Osteoblast (primary cell): ENCODE measurements around the gene SLC7A6OS. TPM values are rescaled to one million over a fixed set of nuclear protein-coding genes. Genes with fewer than 3 reads are reported as not detected.

Experiments used
- DNase-seq: peaks from one replicate; pipeline ENCODE4 v3.0.0; 2011; ENCODE audit warnings: low spot score, mixed read lengths; ENCODE audit not compliant: insufficient read length; ENCODE audit errors: missing footprints
- H2AFZ ChIP-seq: 2 replicates; pipeline ENCODE4 v1.6.0; 2011; ENCODE audit warnings: mild to moderate bottlenecking, low read length
- H3K27ac ChIP-seq: 2 replicates; pipeline ENCODE4 v1.5.1; 2011; ENCODE audit warnings: mild to moderate bottlenecking, low read depth, low read length, moderate library complexity
- H3K27me3 ChIP-seq: 2 replicates; pipeline ENCODE4 v1.6.0; 2012; ENCODE audit warnings: mild to moderate bottlenecking, control low read depth, inconsistent platforms, low read length, moderate library complexity; ENCODE audit not compliant: insufficient read depth
- H3K36me3 ChIP-seq: 2 replicates; pipeline ENCODE4 v1.5.1; 2011; ENCODE audit warnings: mild to moderate bottlenecking, low read length, control low read depth, moderate library complexity; ENCODE audit not compliant: insufficient read depth
- H3K4me1 ChIP-seq: 2 replicates; pipeline ENCODE4 v1.5.1; 2011; ENCODE audit warnings: mild to moderate bottlenecking, low read length, control low read depth, moderate library complexity; ENCODE audit not compliant: insufficient read depth
- H3K4me2 ChIP-seq: 2 replicates; pipeline ENCODE4 v1.6.0; 2011; ENCODE audit warnings: mild to moderate bottlenecking, low read length; ENCODE audit not compliant: insufficient read depth
- H3K4me3 ChIP-seq: fragments of 200-600 bp; sonication (generic); 3 replicates; pipeline ENCODE4 v1.5.1; 2012; ENCODE audit warnings: mild to moderate bottlenecking, low read length, inconsistent platforms; ENCODE audit not compliant: insufficient read depth
- H3K79me2 ChIP-seq: 2 replicates; pipeline ENCODE4 v1.6.0; 2012; ENCODE audit warnings: mild to moderate bottlenecking, low read length, control low read depth, inconsistent platforms; ENCODE audit not compliant: insufficient read depth
- H3K9me3 ChIP-seq: 2 replicates; pipeline ENCODE4 v1.5.1; 2011; ENCODE audit warnings: low read depth, low read length, control low read depth
- H4K20me1 ChIP-seq: 2 replicates; pipeline ENCODE4 v1.6.0; 2012; ENCODE audit warnings: mild to moderate bottlenecking, low read length, control low read depth; ENCODE audit not compliant: insufficient read depth
- total RNA-seq: library from RNA; depleted of rRNA; stranded (reverse); fragments of >200 nt; gene quantifications from 2 replicates; pipeline ENCODE4 v1.2.3, GENCODE V29; 2012
- TF ChIP-seq, protein P1 (sequence below): IDR thresholded peaks from 2 replicates; pipeline ENCODE4 v1.5.1; 2011; ENCODE audit warnings: mild to moderate bottlenecking, low read depth, low read length, moderate library complexity; ENCODE audit errors: extremely low read depth

The SLC7A6OS gene
- total RNA-seq, 1 donor = 12.3 TPM

GRCh38 chr16:68283801-68284598, 26.7 kb downstream of the SLC7A6OS start:
- no peak for DNase-seq
- TF ChIP-seq, protein P1, sequence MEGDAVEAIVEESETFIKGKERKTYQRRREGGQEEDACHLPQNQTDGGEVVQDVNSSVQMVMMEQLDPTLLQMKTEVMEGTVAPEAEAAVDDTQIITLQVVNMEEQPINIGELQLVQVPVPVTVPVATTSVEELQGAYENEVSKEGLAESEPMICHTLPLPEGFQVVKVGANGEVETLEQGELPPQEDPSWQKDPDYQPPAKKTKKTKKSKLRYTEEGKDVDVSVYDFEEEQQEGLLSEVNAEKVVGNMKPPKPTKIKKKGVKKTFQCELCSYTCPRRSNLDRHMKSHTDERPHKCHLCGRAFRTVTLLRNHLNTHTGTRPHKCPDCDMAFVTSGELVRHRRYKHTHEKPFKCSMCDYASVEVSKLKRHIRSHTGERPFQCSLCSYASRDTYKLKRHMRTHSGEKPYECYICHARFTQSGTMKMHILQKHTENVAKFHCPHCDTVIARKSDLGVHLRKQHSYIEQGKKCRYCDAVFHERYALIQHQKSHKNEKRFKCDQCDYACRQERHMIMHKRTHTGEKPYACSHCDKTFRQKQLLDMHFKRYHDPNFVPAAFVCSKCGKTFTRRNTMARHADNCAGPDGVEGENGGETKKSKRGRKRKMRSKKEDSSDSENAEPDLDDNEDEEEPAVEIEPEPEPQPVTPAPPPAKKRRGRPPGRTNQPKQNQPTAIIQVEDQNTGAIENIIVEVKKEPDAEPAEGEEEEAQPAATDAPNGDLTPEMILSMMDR = no peak
- no peak overlapping the region for H2AFZ ChIP-seq
- no peaks in the 10 kb centered on the region for H3K27me3 ChIP-seq
- peaks cover 20% of the 10 kb centered on the region for H3K4me1 ChIP-seq
- H3K79me2 ChIP-seq = peaks cover 71% of the 10 kb centered on the region
- no peak overlapping the region for H3K4me2 ChIP-seq
- H4K20me1 ChIP-seq = peaks cover 48% of the 10 kb centered on the region
- H3K27ac ChIP-seq = no peak overlapping the region
- H3K9me3 ChIP-seq = no peaks in the 10 kb centered on the region
- H3K4me3 ChIP-seq = no peak overlapping the region
- peaks cover 58% of the 10 kb centered on the region for H3K36me3 ChIP-seq

GRCh38 chr16:68283346-68283745, 27.4 kb downstream of the SLC7A6OS start:
- Histone ChIP-seq H3K27me3 (no peaks in the 10 kb centered on the region), H3K4me1 (peaks cover 14% of the 10 kb centered on the region), H2AFZ (no peak overlapping the region), H3K9me3 (no peaks in the 10 kb centered on the region), H3K36me3 (peaks cover 56% of the 10 kb centered on the region), H3K27ac (no peak overlapping the region), H3K4me2 (no peak overlapping the region), H4K20me1 (peaks cover 45% of the 10 kb centered on the region), H3K79me2 (peaks cover 71% of the 10 kb centered on the region), H3K4me3 (no peak overlapping the region)
- TF ChIP-seq, protein P1 = no peak
- no peak for DNase-seq

GRCh38 chr16:68282064-68282452, 28.7 kb downstream of the SLC7A6OS start:
- H3K4me3 ChIP-seq = no peak overlapping the region
- H3K4me1 ChIP-seq = peaks cover 1% of the 10 kb centered on the region
- H2AFZ ChIP-seq = no peak overlapping the region
- H3K79me2 ChIP-seq = peaks cover 66% of the 10 kb centered on the region
- peaks cover 50% of the 10 kb centered on the region for H3K36me3 ChIP-seq
- no peak overlapping the region for H3K4me2 ChIP-seq
- DNase-seq = no peak
- no peaks in the 10 kb centered on the region for H3K27me3 ChIP-seq
- peaks cover 33% of the 10 kb centered on the region for H4K20me1 ChIP-seq
- H3K27ac ChIP-seq = no peak overlapping the region
- no peaks in the 10 kb centered on the region for H3K9me3 ChIP-seq
- TF ChIP-seq, protein P1 = no peak

DNA sequence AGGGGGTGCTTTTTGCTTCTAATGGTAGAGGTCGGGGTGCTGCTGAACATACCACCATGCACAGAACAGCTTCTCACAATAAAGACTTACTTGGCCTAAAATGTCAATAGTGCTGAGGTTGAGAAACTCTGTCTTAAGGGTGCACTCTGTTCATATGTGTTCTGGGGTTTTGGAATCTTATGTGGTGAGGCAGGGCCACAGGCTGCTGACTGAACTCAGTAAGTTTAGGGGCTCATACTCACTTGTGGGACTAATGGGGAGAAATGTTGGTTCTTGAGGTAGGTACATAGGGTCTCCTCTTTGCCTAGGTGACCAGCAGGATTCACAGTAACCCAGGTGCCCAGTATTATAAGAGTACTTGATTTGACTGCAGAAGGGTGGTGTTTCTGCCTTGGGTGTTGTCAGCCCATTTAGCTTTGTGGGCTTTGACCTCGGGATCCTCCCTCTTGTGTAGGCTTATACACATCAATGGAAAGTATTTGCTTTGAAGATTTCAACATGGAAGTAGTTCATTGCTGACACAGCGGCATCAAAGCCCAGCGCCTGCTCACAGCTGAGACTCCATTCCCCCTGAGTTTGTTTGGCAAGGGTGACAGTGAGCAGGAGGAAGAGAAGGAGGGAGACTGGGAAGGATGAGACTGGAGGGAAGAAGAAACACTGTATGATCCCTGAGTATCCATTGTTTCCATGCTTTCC, 29.2 kb downstream of the SLC7A6OS start:
- H3K27me3 ChIP-seq = no peaks in the 10 kb centered on the region
- H3K79me2 ChIP-seq = peaks cover 67% of the 10 kb centered on the region
- H3K36me3 ChIP-seq = peaks cover 49% of the 10 kb centered on the region
- no peak overlapping the region for H3K27ac ChIP-seq
- peaks cover 33% of the 10 kb centered on the region for H4K20me1 ChIP-seq
- TF ChIP-seq, protein P1 = no peak
- H3K4me1 ChIP-seq = no peaks in the 10 kb centered on the region
- H3K4me2 ChIP-seq = no peak overlapping the region
- H3K4me3 ChIP-seq = no peak overlapping the region
- no peak overlapping the region for H2AFZ ChIP-seq
- H3K9me3 ChIP-seq = no peaks in the 10 kb centered on the region
- no peak for DNase-seq
